Neuron (in vitro differentiated cells): ENCODE measurements around the gene GHRH.

Source experiments
- H2AFZ ChIP-seq: one replicate; pipeline ENCODE4 v1.6.1; 2013; ENCODE audit warnings: low read depth, mild to moderate bottlenecking, inconsistent platforms, low read length, moderate library complexity
- H3K27me3 ChIP-seq: one replicate; pipeline ENCODE4 v1.6.1; 2013; ENCODE audit warnings: low read length; ENCODE audit not compliant: insufficient read depth
- H3K36me3 ChIP-seq: one replicate; pipeline ENCODE4 v1.6.1; 2013; ENCODE audit warnings: low read length; ENCODE audit not compliant: insufficient read depth
- H3K4me1 ChIP-seq: one replicate; pipeline ENCODE4 v1.6.1; 2013; ENCODE audit warnings: low read length; ENCODE audit not compliant: insufficient read depth
- H3K4me3 ChIP-seq: 2 replicates; pipeline ENCODE4 v1.5.1; 2013; ENCODE audit warnings: mild to moderate bottlenecking, low read length, moderate library complexity
- H3K9me3 ChIP-seq: one replicate; pipeline ENCODE4 v1.6.1; 2013; ENCODE audit warnings: low read length

GHRH gene

GRCh38 chr20:37261714-37262113, at the start of gene GHRH:
Gene GHRH (minus strand): TSS chr20:37261814. CDS start chr20:37256889, 4,925 bp downstream.
- no peak within 1 kb of the TSS for H2AFZ ChIP-seq
- H3K9me3 ChIP-seq = no peaks in the 10 kb centered on the region
- no peak within 1 kb of the TSS for H3K4me3 ChIP-seq
- H3K4me1 ChIP-seq = peaks cover 9% of the 10 kb centered on the region
- no peaks in the 10 kb centered on the region for H3K36me3 ChIP-seq
- H3K27me3 ChIP-seq = no peaks in the 10 kb centered on the region

- H2AFZ ChIP-seq = no peak overlapping the region
- peaks cover 53% of the 10 kb centered on the region for H3K36me3 ChIP-seq
- no peaks in the 10 kb centered on the region for H3K4me1 ChIP-seq
- no peaks in the 10 kb centered on the region for H3K27me3 ChIP-seq
- no peak overlapping the region for H3K4me3 ChIP-seq
- no peaks in the 10 kb centered on the region for H3K9me3 ChIP-seq
Observed at GRCh38 chr20:37310951-37311350, 49.3 kb upstream of the GHRH start.

- Histone ChIP-seq H3K4me1 (no peaks in the 10 kb centered on the region), H3K27me3 (no peaks in the 10 kb centered on the region), H3K9me3 (no peaks in the 10 kb centered on the region), H3K4me3 (no peak overlapping the region), H2AFZ (no peak overlapping the region), H3K36me3 (peaks cover 50% of the 10 kb centered on the region)
Observed at GRCh38 chr20:37309936-37310590, 48.4 kb upstream of the GHRH start.

GRCh38 chr20:37309290-37309689, 47.7 kb upstream of the GHRH start:
- H3K36me3 ChIP-seq = peaks cover 56% of the 10 kb centered on the region
- no peaks in the 10 kb centered on the region for H3K9me3 ChIP-seq
- H3K4me3 ChIP-seq = no peak overlapping the region
- H2AFZ ChIP-seq = no peak overlapping the region
- H3K27me3 ChIP-seq = no peaks in the 10 kb centered on the region
- H3K4me1 ChIP-seq = no peaks in the 10 kb centered on the region

GRCh38 chr20:37308086-37309050, 46.8 kb upstream of the GHRH start:
- peaks cover 59% of the 10 kb centered on the region for H3K36me3 ChIP-seq
- no peaks in the 10 kb centered on the region for H3K9me3 ChIP-seq
- H2AFZ ChIP-seq = no peak overlapping the region
- no peak overlapping the region for H3K4me3 ChIP-seq
- H3K4me1 ChIP-seq = no peaks in the 10 kb centered on the region
- no peaks in the 10 kb centered on the region for H3K27me3 ChIP-seq

GRCh38 chr20:37305839-37306238, 44.2 kb upstream of the GHRH start:
- H3K27me3 ChIP-seq = no peaks in the 10 kb centered on the region
- H3K4me1 ChIP-seq = no peaks in the 10 kb centered on the region
- no peak overlapping the region for H2AFZ ChIP-seq
- H3K4me3 ChIP-seq = no peak overlapping the region
- peaks cover 63% of the 10 kb centered on the region for H3K36me3 ChIP-seq
- peaks cover 3% of the 10 kb centered on the region for H3K9me3 ChIP-seq

GRCh38 chr20:37305079-37305478, 43.5 kb upstream of the GHRH start:
- Histone ChIP-seq H3K4me1 (no peaks in the 10 kb centered on the region), H3K9me3 (peaks cover 3% of the 10 kb centered on the region), H2AFZ (no peak overlapping the region), H3K27me3 (no peaks in the 10 kb centered on the region), H3K36me3 (peaks cover 57% of the 10 kb centered on the region), H3K4me3 (no peak overlapping the region)

GRCh38 chr20:37303637-37304036, 42.0 kb upstream of the GHRH start:
- H3K9me3 ChIP-seq = peaks cover 3% of the 10 kb centered on the region
- H2AFZ ChIP-seq = no peak overlapping the region
- H3K27me3 ChIP-seq = no peaks in the 10 kb centered on the region
- peaks cover 48% of the 10 kb centered on the region for H3K36me3 ChIP-seq
- H3K4me3 ChIP-seq = no peak overlapping the region
- H3K4me1 ChIP-seq = no peaks in the 10 kb centered on the region

GRCh38 chr20:37302981-37303380, 41.4 kb upstream of the GHRH start:
- no peaks in the 10 kb centered on the region for H3K4me1 ChIP-seq
- no peak overlapping the region for H2AFZ ChIP-seq
- H3K4me3 ChIP-seq = no peak overlapping the region
- peaks cover 42% of the 10 kb centered on the region for H3K36me3 ChIP-seq
- H3K27me3 ChIP-seq = no peaks in the 10 kb centered on the region
- H3K9me3 ChIP-seq = peaks cover 3% of the 10 kb centered on the region

- Histone ChIP-seq H3K36me3 (peaks cover 34% of the 10 kb centered on the region), H3K27me3 (no peaks in the 10 kb centered on the region), H2AFZ (no peak overlapping the region), H3K9me3 (peaks cover 3% of the 10 kb centered on the region), H3K4me3 (no peak overlapping the region), H3K4me1 (no peaks in the 10 kb centered on the region)
Observed at GRCh38 chr20:37301558-37301957, 39.9 kb upstream of the GHRH start.

- H3K36me3 ChIP-seq = peaks cover 33% of the 10 kb centered on the region
Observed at GRCh38 chr20:37301120-37301519, 39.5 kb upstream of the GHRH start.

GRCh38 chr20:37299718-37300528, 38.3 kb upstream of the GHRH start:
- H3K4me3 ChIP-seq = no peak overlapping the region
- H3K27me3 ChIP-seq = no peaks in the 10 kb centered on the region
- peaks cover 3% of the 10 kb centered on the region for H3K9me3 ChIP-seq
- no peak overlapping the region for H2AFZ ChIP-seq
- peaks cover 31% of the 10 kb centered on the region for H3K36me3 ChIP-seq
- peaks cover 4% of the 10 kb centered on the region for H3K4me1 ChIP-seq

More at GRCh38 chr20:37301120-37301519, 39.5 kb upstream of the GHRH start:
- Histone ChIP-seq H3K9me3 (peaks cover 3% of the 10 kb centered on the region), H3K27me3 (no peaks in the 10 kb centered on the region), H3K4me3 (no peak overlapping the region), H2AFZ (no peak overlapping the region), H3K4me1 (no peaks in the 10 kb centered on the region)
